ENCODE measurements around the gene ARL4A. TPM values are rescaled to one million over a fixed set of nuclear protein-coding genes. Genes with fewer than 3 reads are reported as not detected.

The ARL4A gene
- total and polyA plus RNA-seq, 9 of the 15 experiments (the other 6 are each of a cell fraction or from before 2014, with no cell fraction given), result 118 to 688 (median 172) TPM

DNA sequence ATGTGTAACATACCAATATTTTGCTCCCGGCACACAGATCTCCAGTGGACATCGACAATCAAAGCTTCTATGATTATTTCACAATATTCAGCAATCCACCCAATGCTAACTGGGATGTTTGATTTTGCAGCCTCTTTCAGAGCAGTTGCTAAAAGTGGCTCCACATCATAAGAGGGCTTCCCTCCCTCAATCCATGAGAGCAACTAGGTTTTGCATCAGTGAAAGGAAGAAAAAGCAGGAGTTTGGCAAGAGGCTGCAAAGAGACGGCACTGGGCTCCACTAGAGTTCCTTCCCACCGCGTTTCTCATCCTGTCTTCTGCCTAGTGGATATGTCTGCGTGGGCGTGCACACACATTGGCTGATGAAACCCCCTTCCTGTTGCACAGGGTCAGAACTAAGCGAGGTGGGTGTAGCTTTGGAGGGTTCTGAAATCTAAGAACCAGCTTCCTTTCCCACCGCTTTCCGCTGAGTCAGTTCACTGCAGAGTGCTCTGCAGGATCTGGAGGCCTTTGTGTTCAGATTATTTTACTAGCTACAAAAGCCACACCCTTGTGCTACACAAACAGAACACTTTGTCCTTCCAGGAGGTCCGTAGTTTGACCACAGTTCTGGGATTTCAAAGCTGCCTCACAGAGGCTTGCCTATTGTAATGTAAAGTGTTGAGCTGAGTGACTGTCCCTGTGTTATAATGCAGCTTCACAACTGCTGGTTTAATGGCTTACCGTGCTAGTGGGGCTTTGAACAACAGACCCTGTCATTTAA is 28.1 kb downstream of the ARL4A start (continued):
- TF ChIP-seq ZMIZ1 (IDR thresholded peaks at IDR 0.05; ENCODE audit: low read depth in 2 of 2, low read length in 2 of 2), result peak in 1 of 2 experiments; percentile 82; a peak in 1 of 4 replicates
- TF ChIP-seq TOE1 (IDR thresholded peaks at IDR 0.05; ENCODE audit: borderline replicate concordance), result peak; percentile 64; the same call in 1 of the 2 replicates
- TF ChIP-seq TOE1 (CRISPR knock-in tag; IDR thresholded peaks at IDR 0.05; ENCODE audit: borderline replicate concordance, low read depth), result 0 out of 2 replicates have a peak, but pooled peaks have one; percentile 25
- TF ChIP-seq, protein P1, sequence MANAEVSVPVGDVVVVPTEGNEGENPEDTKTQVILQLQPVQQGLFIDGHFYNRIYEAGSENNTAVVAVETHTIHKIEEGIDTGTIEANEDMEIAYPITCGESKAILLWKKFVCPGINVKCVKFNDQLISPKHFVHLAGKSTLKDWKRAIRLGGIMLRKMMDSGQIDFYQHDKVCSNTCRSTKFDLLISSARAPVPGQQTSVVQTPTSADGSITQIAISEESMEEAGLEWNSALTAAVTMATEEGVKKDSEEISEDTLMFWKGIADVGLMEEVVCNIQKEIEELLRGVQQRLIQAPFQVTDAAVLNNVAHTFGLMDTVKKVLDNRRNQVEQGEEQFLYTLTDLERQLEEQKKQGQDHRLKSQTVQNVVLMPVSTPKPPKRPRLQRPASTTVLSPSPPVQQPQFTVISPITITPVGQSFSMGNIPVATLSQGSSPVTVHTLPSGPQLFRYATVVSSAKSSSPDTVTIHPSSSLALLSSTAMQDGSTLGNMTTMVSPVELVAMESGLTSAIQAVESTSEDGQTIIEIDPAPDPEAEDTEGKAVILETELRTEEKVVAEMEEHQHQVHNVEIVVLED (CRISPR knock-in tag; IDR thresholded peaks at IDR 0.05), result 0 out of 2 replicates have a peak, but pooled peaks have one; percentile 13
- TF ChIP-seq ZEB2 (IDR thresholded peaks at IDR 0.05), result peak; percentile 74; the same call in 1 of the 2 replicates
- TF ChIP-seq SRSF3 (IDR thresholded peaks at IDR 0.05; ENCODE audit: insufficient read depth, low read length), result no peak
- no peak for TF ChIP-seq CHD2 (IDR thresholded peaks at IDR 0.05; ENCODE audit: low read depth, low read length)
- TF ChIP-seq TCF3 (CRISPR knock-in tag; IDR thresholded peaks at IDR 0.05), result peak; percentile 80
- TF ChIP-seq EGR1 (conservative IDR thresholded peaks at IDR 0.05), result peak; percentile 99
- peak in 1 of 2 experiments; percentile 51; a peak in 1 of 4 replicates for TF ChIP-seq CSDE1 (IDR thresholded peaks at IDR 0.05)
- peak; percentile 86 for TF ChIP-seq POLR2H (tag; IDR thresholded peaks at IDR 0.05; ENCODE audit: low read depth)
- TF ChIP-seq CCNT2 (IDR thresholded peaks at IDR 0.05; ENCODE audit: borderline replicate concordance, extremely low read depth, insufficient read length, low read depth, low read length), result peak; percentile 34
- TF ChIP-seq ATF2 (CRISPR knock-in tag; IDR thresholded peaks at IDR 0.05), result no peak
- TF ChIP-seq, protein P2, sequence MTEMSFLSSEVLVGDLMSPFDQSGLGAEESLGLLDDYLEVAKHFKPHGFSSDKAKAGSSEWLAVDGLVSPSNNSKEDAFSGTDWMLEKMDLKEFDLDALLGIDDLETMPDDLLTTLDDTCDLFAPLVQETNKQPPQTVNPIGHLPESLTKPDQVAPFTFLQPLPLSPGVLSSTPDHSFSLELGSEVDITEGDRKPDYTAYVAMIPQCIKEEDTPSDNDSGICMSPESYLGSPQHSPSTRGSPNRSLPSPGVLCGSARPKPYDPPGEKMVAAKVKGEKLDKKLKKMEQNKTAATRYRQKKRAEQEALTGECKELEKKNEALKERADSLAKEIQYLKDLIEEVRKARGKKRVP (CRISPR knock-in tag; IDR thresholded peaks at IDR 0.05), result peak; percentile 91
- TF ChIP-seq KDM4B (IDR thresholded peaks at IDR 0.05; ENCODE audit: borderline replicate concordance in 2 of 2, low read depth in 1 of 2), result peak in 1 of 2 experiments; percentile 78; a peak in 2 of 4 replicates
- TF ChIP-seq SIN3A (IDR thresholded peaks at IDR 0.05; ENCODE audit: borderline replicate concordance in 2 of 2, control insufficient read depth in 1 of 2, low read depth in 2 of 2, low read length in 2 of 2), result 0 out of 4 replicates have a peak, but pooled peaks of 1 of the 2 experiments have one; percentile 21
- TF ChIP-seq ZFP1 (CRISPR knock-in tag; IDR thresholded peaks at IDR 0.05), result no peak
- peak; percentile 94 for TF ChIP-seq TAF9B (IDR thresholded peaks at IDR 0.05; ENCODE audit: partially characterized antibody)
- peak; percentile 51; the same call in 1 of the 2 replicates for TF ChIP-seq LEF1 (IDR thresholded peaks at IDR 0.05)
